ENCODE results near the gene PCSK2. TPM values are rescaled to one million over a fixed set of nuclear protein-coding genes. Genes with fewer than 3 reads are reported as not detected.
A peak's percentile ranks its signal among the peaks of the same experiment; 100 is the strongest.

Gene PCSK2
- total and polyA plus RNA-seq, 2 experiments from 2014 or later = 1.3 to 3.8 TPM

GRCh38 chr20:17223553-17223952 lies 3.3 kb upstream of the PCSK2 start:
- WGBS (ENCODE audit: low lambda C conversion rate, missing lambda C conversion rate) = 82% methylated on average over 3 of the region's 3 CpGs
- H3K4me2 ChIP-seq = no peak overlapping the region
- H3K27me3 ChIP-seq = peaks cover 49% of the 10 kb centered on the region
- H3K79me2 ChIP-seq = no peaks in the 10 kb centered on the region
- DNase-seq (ENCODE audit: low spot score) = no peak
- H3K27ac ChIP-seq = no peak overlapping the region
- H3K4me3 ChIP-seq = no peak overlapping the region
- peaks cover 9% of the 10 kb centered on the region for H3K4me1 ChIP-seq (ENCODE audit: insufficient read depth)
- H4K20me1 ChIP-seq (ENCODE audit: insufficient read depth, poor library complexity, severe bottlenecking) = no peaks in the 10 kb centered on the region
- no peaks in the 10 kb centered on the region for H3K9me2 ChIP-seq (replicated peaks; ENCODE audit: insufficient read depth)
- H3K9me3 ChIP-seq (ENCODE audit: low read depth) = no peaks in the 10 kb centered on the region
- TF ChIP-seq EZH2phosphoT487 (IDR thresholded peaks at IDR 0.05; ENCODE audit: low read depth, severe bottlenecking, unreplicated experiment) (no peak), CTCF (IDR thresholded peaks at IDR 0.05; ENCODE audit: poor library complexity) (no peak), EZH2 (IDR thresholded peaks at IDR 0.05; ENCODE audit: borderline replicate concordance) (no peak)
- no peaks in the 10 kb centered on the region for H3K36me3 ChIP-seq (replicated peaks; ENCODE audit: insufficient read depth, low read depth)
- H2AFZ ChIP-seq = no peak overlapping the region

GRCh38 chr20:17225851-17226409 lies 910 bp upstream of the PCSK2 start:
- peaks cover 9% of the 10 kb centered on the region for H3K4me1 ChIP-seq (ENCODE audit: insufficient read depth)

GRCh38 chr20:17227219-17227575 lies 357 bp downstream of the PCSK2 start:
- Histone ChIP-seq H3K4me1 (ENCODE audit: insufficient read depth) (peaks cover 9% of the 10 kb centered on the region), H3K4me2 (peak overlapping the region; percentile 94), H3K36me3 (replicated peaks; ENCODE audit: insufficient read depth, low read depth) (no peaks in the 10 kb centered on the region), H3K27ac (no peak overlapping the region), H3K79me2 (no peaks in the 10 kb centered on the region), H3K27me3 (peaks cover 73% of the 10 kb centered on the region), H4K20me1 (ENCODE audit: insufficient read depth, poor library complexity, severe bottlenecking) (no peaks in the 10 kb centered on the region), H3K4me3 (peak overlapping the region; percentile 35), H3K9me3 (ENCODE audit: low read depth) (no peaks in the 10 kb centered on the region), H3K9me2 (replicated peaks; ENCODE audit: insufficient read depth) (no peaks in the 10 kb centered on the region), H2AFZ (peak overlapping the region; percentile 32)
- DNase-seq (ENCODE audit: low spot score) = peak; percentile 5
- TF ChIP-seq EZH2phosphoT487 (IDR thresholded peaks at IDR 0.05; ENCODE audit: low read depth, severe bottlenecking, unreplicated experiment) (no peak), CTCF (IDR thresholded peaks at IDR 0.05; ENCODE audit: poor library complexity) (no peak), EZH2 (IDR thresholded peaks at IDR 0.05; ENCODE audit: borderline replicate concordance) (no peak)
- WGBS (ENCODE audit: low lambda C conversion rate, missing lambda C conversion rate) = 6% methylated on average over 17 of the region's 17 CpGs

More at GRCh38 chr20:17225851-17226409, 910 bp upstream of the PCSK2 start:
- Histone ChIP-seq H3K79me2 (no peaks in the 10 kb centered on the region), H4K20me1 (ENCODE audit: insufficient read depth, poor library complexity, severe bottlenecking) (no peaks in the 10 kb centered on the region), H2AFZ (peak overlapping the region; percentile 56), H3K36me3 (replicated peaks; ENCODE audit: insufficient read depth, low read depth) (no peaks in the 10 kb centered on the region), H3K27me3 (peaks cover 69% of the 10 kb centered on the region), H3K27ac (peak overlapping the region; percentile 37), H3K4me2 (peak overlapping the region; percentile 94), H3K9me3 (ENCODE audit: low read depth) (no peaks in the 10 kb centered on the region), H3K4me3 (peak overlapping the region; percentile 64), H3K9me2 (replicated peaks; ENCODE audit: insufficient read depth) (no peaks in the 10 kb centered on the region)
- 1% methylated on average over 37 of the region's 38 CpGs for WGBS (ENCODE audit: low lambda C conversion rate, missing lambda C conversion rate)
- DNase-seq (ENCODE audit: low spot score) = peak; percentile 41
- no peak for TF ChIP-seq CTCF (IDR thresholded peaks at IDR 0.05; ENCODE audit: poor library complexity)
- TF ChIP-seq EZH2 (IDR thresholded peaks at IDR 0.05; ENCODE audit: borderline replicate concordance) = no peak
- TF ChIP-seq EZH2phosphoT487 (IDR thresholded peaks at IDR 0.05; ENCODE audit: low read depth, severe bottlenecking, unreplicated experiment) = no peak
